Mucosa of stomach (tissue), 1 donor: ENCODE results near the gene KDM4B.

Source experiments
- H3K27me3 ChIP-seq: one replicate; pipeline ENCODE4 v1.7.0; 2013; ENCODE audit warnings: mild to moderate bottlenecking, low read length; ENCODE audit not compliant: control insufficient read depth, insufficient read depth
- H3K36me3 ChIP-seq: one replicate; pipeline ENCODE4 v1.7.0; 2013; ENCODE audit warnings: low read length; ENCODE audit not compliant: control insufficient read depth, insufficient read depth
- H3K4me1 ChIP-seq: one replicate; pipeline ENCODE4 v1.7.0; 2013; ENCODE audit warnings: mild to moderate bottlenecking, low read length; ENCODE audit not compliant: control insufficient read depth, insufficient read depth
- H3K4me3 ChIP-seq: one replicate; pipeline ENCODE4 v1.7.0; 2013; ENCODE audit warnings: low read length
- H3K9ac ChIP-seq: one replicate; pipeline ENCODE4 v1.7.0; 2013; ENCODE audit warnings: mild to moderate bottlenecking, low read length, moderate library complexity
- H3K9me3 ChIP-seq: one replicate; pipeline ENCODE4 v1.7.0; 2013; ENCODE audit warnings: mild to moderate bottlenecking, low read length, moderate library complexity; ENCODE audit not compliant: control insufficient read depth
- donor health status: Pancreatic carcinoma.

Gene KDM4B

GRCh38 chr19:5011476-5012238, 42.7 kb downstream of the KDM4B start:
- Histone ChIP-seq H3K9ac (no peak overlapping the region), H3K9me3 (no peaks in the 10 kb centered on the region), H3K36me3 (no peaks in the 10 kb centered on the region), H3K4me1 (peaks cover 7% of the 10 kb centered on the region), H3K4me3 (no peak overlapping the region), H3K27me3 (no peaks in the 10 kb centered on the region)

- Histone ChIP-seq H3K9ac (no peak overlapping the region), H3K9me3 (no peaks in the 10 kb centered on the region), H3K27me3 (no peaks in the 10 kb centered on the region), H3K36me3 (no peaks in the 10 kb centered on the region), H3K4me1 (peaks cover 7% of the 10 kb centered on the region), H3K4me3 (no peak overlapping the region)
Measured at GRCh38 chr19:5012688-5013457, 44.0 kb downstream of the KDM4B start.

DNA sequence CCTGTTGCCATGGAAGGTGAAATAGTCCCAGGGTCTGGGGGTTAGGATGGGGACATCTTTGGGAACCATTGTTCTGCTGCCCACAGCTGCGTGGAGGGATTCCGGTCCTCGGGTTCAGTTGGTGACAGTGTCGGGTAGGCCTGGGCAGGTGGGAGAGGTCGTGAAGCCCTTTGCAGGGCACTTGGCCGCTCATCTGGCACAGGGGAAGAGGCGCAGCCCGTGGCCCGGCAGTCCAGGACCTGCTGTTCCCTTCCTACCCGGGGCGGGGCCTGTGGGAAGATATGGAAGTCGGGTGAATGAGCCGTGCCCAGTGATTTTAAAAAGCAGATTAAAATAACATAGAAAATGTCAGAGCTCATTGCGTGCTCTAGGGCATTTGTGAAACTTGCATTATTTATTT, 44.8 kb downstream of the KDM4B start:
- Histone ChIP-seq H3K27me3 (no peaks in the 10 kb centered on the region), H3K36me3 (no peaks in the 10 kb centered on the region), H3K9ac (no peak overlapping the region), H3K9me3 (no peaks in the 10 kb centered on the region), H3K4me1 (peaks cover 10% of the 10 kb centered on the region), H3K4me3 (no peak overlapping the region)

- H3K27me3 ChIP-seq: no peaks in the 10 kb centered on the region
- H3K9me3 ChIP-seq: no peaks in the 10 kb centered on the region
- H3K9ac ChIP-seq: no peak overlapping the region
- no peak overlapping the region for H3K4me3 ChIP-seq
- peaks cover 10% of the 10 kb centered on the region for H3K4me1 ChIP-seq
- H3K36me3 ChIP-seq: no peaks in the 10 kb centered on the region
Measured at GRCh38 chr19:5014941-5015340, 46.0 kb downstream of the KDM4B start.

GRCh38 chr19:5016268-5016667, 47.4 kb downstream of the KDM4B start:
- Histone ChIP-seq H3K9me3 (no peaks in the 10 kb centered on the region), H3K9ac (no peak overlapping the region)

DNA sequence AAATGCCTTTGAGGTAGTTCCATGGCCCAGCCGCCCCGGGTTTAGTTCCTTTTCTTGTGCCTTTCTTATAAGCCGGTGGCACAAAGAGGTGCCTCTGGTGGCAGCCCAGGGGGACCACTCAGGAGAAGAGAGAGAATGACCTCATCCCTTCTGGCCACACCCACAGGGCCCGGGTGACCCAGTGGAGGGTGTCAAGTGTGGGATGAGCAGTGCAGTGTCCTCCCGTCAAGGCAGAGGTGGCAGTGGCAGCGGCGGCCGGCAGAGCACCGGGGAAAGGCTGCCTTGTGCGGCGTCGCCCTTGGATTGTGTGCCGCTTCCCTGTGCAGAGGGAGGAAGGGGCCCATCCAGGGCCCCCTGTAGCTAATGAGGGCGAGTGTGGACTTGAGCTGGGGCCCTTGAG, 47.9 kb downstream of the KDM4B start:
- no peak overlapping the region for H3K4me3 ChIP-seq
- peaks cover 10% of the 10 kb centered on the region for H3K4me1 ChIP-seq
- H3K36me3 ChIP-seq: no peaks in the 10 kb centered on the region
- no peak overlapping the region for H3K9ac ChIP-seq
- no peaks in the 10 kb centered on the region for H3K9me3 ChIP-seq
- H3K27me3 ChIP-seq: no peaks in the 10 kb centered on the region

More at GRCh38 chr19:5016268-5016667, 47.4 kb downstream of the KDM4B start:
- no peaks in the 10 kb centered on the region for H3K36me3 ChIP-seq
- no peaks in the 10 kb centered on the region for H3K27me3 ChIP-seq
- peaks cover 10% of the 10 kb centered on the region for H3K4me1 ChIP-seq
- no peak overlapping the region for H3K4me3 ChIP-seq

DNA sequence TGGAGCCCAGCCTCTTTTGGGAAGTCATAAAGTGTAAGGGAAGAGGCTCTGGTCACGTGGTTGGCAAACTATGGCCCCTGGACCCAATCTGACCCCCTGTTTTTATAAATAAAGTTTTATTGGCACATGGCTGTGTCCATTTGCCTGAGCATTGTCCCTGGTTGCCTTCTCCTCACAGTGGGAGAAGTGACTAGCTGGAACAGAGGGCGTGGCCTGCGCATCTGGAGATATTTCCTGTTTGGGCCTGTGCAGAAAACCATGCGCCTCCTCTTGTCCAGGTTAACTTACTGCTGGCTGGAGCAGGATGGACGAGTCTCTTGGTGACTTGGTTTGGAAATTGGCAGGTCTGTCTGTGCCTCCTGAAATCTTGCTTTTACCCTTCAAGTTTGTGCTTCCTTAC, 48.3 kb downstream of the KDM4B start:
- Histone ChIP-seq H3K36me3 (no peaks in the 10 kb centered on the region), H3K4me3 (no peak overlapping the region), H3K27me3 (no peaks in the 10 kb centered on the region), H3K4me1 (peaks cover 10% of the 10 kb centered on the region), H3K9ac (no peak overlapping the region), H3K9me3 (no peaks in the 10 kb centered on the region)

- Histone ChIP-seq H3K9me3 (no peaks in the 10 kb centered on the region), H3K4me3 (no peak overlapping the region), H3K27me3 (no peaks in the 10 kb centered on the region), H3K4me1 (peaks cover 7% of the 10 kb centered on the region), H3K9ac (no peak overlapping the region), H3K36me3 (no peaks in the 10 kb centered on the region)
Measured at GRCh38 chr19:5018224-5019015, 49.5 kb downstream of the KDM4B start.

- no peaks in the 10 kb centered on the region for H3K36me3 ChIP-seq
Measured at GRCh38 chr19:5020368-5020767, 51.5 kb downstream of the KDM4B start.

GRCh38 chr19:5021046-5021445, 52.1 kb downstream of the KDM4B start:
- Histone ChIP-seq H3K9ac (no peak overlapping the region), H3K4me1 (peaks cover 3% of the 10 kb centered on the region), H3K4me3 (no peak overlapping the region), H3K36me3 (no peaks in the 10 kb centered on the region), H3K9me3 (no peaks in the 10 kb centered on the region), H3K27me3 (no peaks in the 10 kb centered on the region)

More at GRCh38 chr19:5020368-5020767, 51.5 kb downstream of the KDM4B start:
- no peaks in the 10 kb centered on the region for H3K27me3 ChIP-seq
- H3K9ac ChIP-seq: no peak overlapping the region
- no peaks in the 10 kb centered on the region for H3K9me3 ChIP-seq
- no peak overlapping the region for H3K4me3 ChIP-seq
- H3K4me1 ChIP-seq: peaks cover 3% of the 10 kb centered on the region

DNA sequence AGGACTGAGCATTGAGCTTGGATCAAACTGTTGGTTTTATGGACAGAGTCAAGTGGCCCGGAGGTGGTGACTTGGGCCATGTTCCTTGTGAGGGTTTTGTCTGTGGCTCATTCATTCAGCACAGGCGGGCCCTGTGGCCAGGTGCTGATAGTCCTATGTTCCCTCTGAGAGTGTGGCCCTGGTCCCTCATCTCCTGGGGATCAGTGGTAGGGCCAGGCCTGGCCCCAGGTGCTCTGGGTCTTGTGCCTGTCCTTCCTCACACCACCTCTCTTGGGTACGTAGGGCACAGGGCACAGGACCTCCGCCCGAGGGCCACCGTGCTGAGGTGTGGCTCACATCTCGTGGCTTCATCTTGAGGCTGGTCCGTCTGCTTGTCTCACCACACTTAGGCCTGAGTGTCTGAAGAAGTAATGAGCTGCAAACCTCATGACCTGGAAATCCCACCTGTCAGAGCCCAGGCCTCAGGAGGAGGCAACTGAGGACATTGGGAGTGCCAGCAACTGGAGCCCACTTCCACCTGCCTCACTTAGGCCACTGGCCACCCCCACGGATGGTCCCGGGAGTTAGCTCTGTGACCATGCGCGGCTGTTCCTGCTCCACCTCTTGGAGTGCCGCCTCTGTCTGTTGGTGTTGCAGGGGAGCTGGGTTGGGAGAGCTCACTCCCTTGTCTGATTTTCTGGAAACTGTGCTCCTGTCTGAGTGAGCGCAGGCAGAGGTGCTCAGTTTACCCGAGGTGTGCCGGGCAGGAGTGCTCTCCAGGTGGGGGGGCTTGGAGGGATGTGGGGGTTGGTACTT, 53.4 kb downstream of the KDM4B start:
- no peak overlapping the region for H3K4me3 ChIP-seq
- no peaks in the 10 kb centered on the region for H3K9me3 ChIP-seq
- no peaks in the 10 kb centered on the region for H3K27me3 ChIP-seq
- peaks cover 3% of the 10 kb centered on the region for H3K4me1 ChIP-seq
- H3K36me3 ChIP-seq: no peaks in the 10 kb centered on the region
- H3K9ac ChIP-seq: no peak overlapping the region
